OCI-LY1 (cell line): ENCODE results near the gene CXCL12.

Experiments
- CTCF ChIP-seq: fragments of 200-600 bp; sonication (generic), shearing (Covaris generic); IDR thresholded peaks from 2 replicates; pipeline ENCODE4 v1.5.1; 2017; ENCODE audit warnings: mild to moderate bottlenecking, antibody characterized with exemption, low read length, moderate library complexity, mixed read lengths
- EZH2 ChIP-seq: fragments of 200-600 bp; sonication (generic), shearing (Covaris generic); IDR thresholded peaks from 2 replicates; pipeline ENCODE4 v1.8.0; 2017; ENCODE audit warnings: borderline replicate concordance, mixed run types, mild to moderate bottlenecking, antibody characterized with exemption, low read length, moderate library complexity, mixed read lengths

- TF ChIP-seq CTCF (no peak), EZH2 (no peak)
Measured at GRCh38 chr10:44395902-44396670, 11.2 kb upstream of the CXCL12 start.
